Breast epithelium (tissue), 4 donors: ENCODE measurements around the gene ATP5ME. TPM values are rescaled to one million over a fixed set of nuclear protein-coding genes. Genes with fewer than 3 reads are reported as not detected.
A peak's percentile ranks its signal among the peaks of the same experiment; 100 is the strongest.

Source experiments
- DNase-seq, 2 donors: peaks; one replicate each; pipeline ENCODE4 v3.0.0-alpha.2; 2019; ENCODE audit warnings: low spot score in 2 of 2
- H3K27ac ChIP-seq, 2 donors: fragments of 200-600 bp; sonication (generic) in 1 of 2; one replicate each; pipeline ENCODE4 v1.5.1; 2016 to 2019; ENCODE audit warnings: mild to moderate bottlenecking in 1 of 2
- H3K27me3 ChIP-seq, 2 donors: fragments of 200-600 bp; sonication (generic) in 1 of 2; one replicate each; pipeline versions ENCODE4 v1.5.1 to v1.6.0; 2017 to 2019; ENCODE audit warnings: control low read depth in 1 of 2, mild to moderate bottlenecking in 1 of 2
- H3K36me3 ChIP-seq: fragments of 200-600 bp; one replicate; pipeline ENCODE4 v1.5.1; 2019
- H3K4me1 ChIP-seq, 2 donors: fragments of 200-600 bp; sonication (generic); one replicate each; pipeline ENCODE4 v1.5.1; 2016 to 2019; ENCODE audit warnings: control low read depth in 1 of 2
- H3K4me3 ChIP-seq, 3 donors: fragments of 200-600 bp; sonication (generic); 1 replicate in 2 of 3; 2 replicates in 1 of 3; pipeline ENCODE4 v1.5.1; 2016 to 2019; ENCODE audit warnings: mild to moderate bottlenecking in 3 of 3, moderate library complexity in 2 of 3
- H3K9me3 ChIP-seq, 2 donors: fragments of 200-600 bp; sonication (generic) in 1 of 2; one replicate each; pipeline ENCODE4 v1.5.1; 2016 to 2019; ENCODE audit warnings: control low read depth in 1 of 2
- CTCF ChIP-seq, 3 donors: fragments of 450-650 bp; IDR thresholded peaks; one replicate each; pipeline ENCODE4 v1.5.1; 2016 to 2017; ENCODE audit warnings: antibody characterized with exemption in 3 of 3, mild to moderate bottlenecking in 3 of 3, moderate library complexity in 3 of 3
- POLR2A ChIP-seq: fragments of 450-650 bp; IDR thresholded peaks from one replicate; pipeline ENCODE4 v1.6.1; 2016; ENCODE audit warnings: antibody characterized with exemption, mild to moderate bottlenecking, moderate library complexity
- POLR2AphosphoS5 ChIP-seq, 3 donors: sonication (generic); formaldehyde crosslinking; IDR thresholded peaks; one replicate each; pipeline ENCODE4 v1.6.1; 2017; ENCODE audit warnings: antibody characterized with exemption in 3 of 3
- intact Hi-C: fragments of 100-400 bp; cut with DNase I; formaldehyde crosslinking; loops from one replicate; pipeline ENCODE4 v1.15.1; 2023; ENCODE audit warnings: low total_unique reads
- total RNA-seq, 3 donors: library from RNA; depleted of rRNA; stranded (reverse); fragments of >200 nt; gene quantifications; one replicate each; pipeline ENCODE4 v1.1.0, GENCODE V29; 2016

ATP5ME gene
- total RNA-seq, 3 donors from 2014 or later = 108 to 179 (median 128) TPM

- Histone ChIP-seq H3K27ac (no peak overlapping the region), H3K36me3 (no peaks in the 10 kb centered on the region), H3K9me3 (no peaks in the 10 kb centered on the region), H3K4me3 (no peak overlapping the region), H3K4me1 (no peaks in the 10 kb centered on the region), H3K27me3 (peaks cover 0 to 18% of the 10 kb centered on the region in 2 donors)
- no peak for DNase-seq
- TF ChIP-seq POLR2AphosphoS5 (IDR thresholded peaks at IDR 0.05) (no peak), CTCF (IDR thresholded peaks at IDR 0.05) (no peak), POLR2A (no peak)
- intact Hi-C loops = no loop called here
Observed at GRCh38 chr4:630656-631055, 43.4 kb downstream of the ATP5ME start.

GRCh38 chr4:629915-630641 is 44.0 kb downstream of the ATP5ME start:
- no peak overlapping the region for H3K27ac ChIP-seq
- no peaks in the 10 kb centered on the region for H3K36me3 ChIP-seq
- H3K4me3 ChIP-seq = no peak overlapping the region
- H3K27me3 ChIP-seq = peaks cover 0 to 16% of the 10 kb centered on the region in 2 donors
- TF ChIP-seq POLR2AphosphoS5 (IDR thresholded peaks at IDR 0.05) = no peak
- TF ChIP-seq POLR2A = no peak
- TF ChIP-seq CTCF (IDR thresholded peaks at IDR 0.05) = no peak
- DNase-seq = no peak
- H3K4me1 ChIP-seq = no peaks in the 10 kb centered on the region
- no peaks in the 10 kb centered on the region for H3K9me3 ChIP-seq
- intact Hi-C loops = no loop called here

- H3K9me3 ChIP-seq = no peaks in the 10 kb centered on the region
- H3K4me3 ChIP-seq = no peak overlapping the region
- peaks cover 0 to 21% of the 10 kb centered on the region in 2 donors for H3K27me3 ChIP-seq
- TF ChIP-seq CTCF (IDR thresholded peaks at IDR 0.05) (no peak), POLR2A (no peak), POLR2AphosphoS5 (IDR thresholded peaks at IDR 0.05) (no peak)
- no peaks in the 10 kb centered on the region for H3K36me3 ChIP-seq
- H3K4me1 ChIP-seq = no peaks in the 10 kb centered on the region
- no peak overlapping the region for H3K27ac ChIP-seq
- intact Hi-C loops = no loop called here
- DNase-seq = no peak
Observed at GRCh38 chr4:629636-629914, 44.5 kb downstream of the ATP5ME start.

GRCh38 chr4:628821-629635 is 45.0 kb downstream of the ATP5ME start:
- DNase-seq = no peak
- Histone ChIP-seq H3K36me3 (no peaks in the 10 kb centered on the region), H3K4me3 (no peak overlapping the region), H3K27me3 (peaks cover 0 to 23% of the 10 kb centered on the region in 2 donors), H3K27ac (no peak overlapping the region), H3K4me1 (no peaks in the 10 kb centered on the region), H3K9me3 (no peaks in the 10 kb centered on the region)
- intact Hi-C loops = no loop called here
- no peak for TF ChIP-seq CTCF (IDR thresholded peaks at IDR 0.05)
- TF ChIP-seq POLR2A = no peak
- no peak for TF ChIP-seq POLR2AphosphoS5 (IDR thresholded peaks at IDR 0.05)

GRCh38 chr4:628311-628741 is 45.8 kb downstream of the ATP5ME start:
- Histone ChIP-seq H3K9me3 (no peaks in the 10 kb centered on the region), H3K36me3 (no peaks in the 10 kb centered on the region), H3K4me1 (no peaks in the 10 kb centered on the region), H3K27ac (no peak overlapping the region), H3K4me3 (no peak overlapping the region), H3K27me3 (peaks cover 0 to 24% of the 10 kb centered on the region in 2 donors)
- peak in 1 of 2 donors; percentile 31 for DNase-seq
- TF ChIP-seq POLR2A (no peak), POLR2AphosphoS5 (IDR thresholded peaks at IDR 0.05) (no peak), CTCF (IDR thresholded peaks at IDR 0.05) (no peak)
- intact Hi-C loops = no loop called here
